Erythroblast (primary cell): Measurements from ENCODE around the gene CDKN1A.
"Not testable (repeated sequence)": the region's sequence is repeated elsewhere in the genome, so short reads cannot be mapped to it uniquely, and the experiment has no call there.

Experiments used
- DNase-seq, 2 experiments: peaks; one replicate each; lab custom pipeline; 2025; lab: John Stamatoyannopoulos, UW
- GATA1 ChIP-seq: IDR thresholded peaks from 2 replicates; pipeline ENCODE4 v1.6.1; 2011; ENCODE audit warnings: low read depth, mild to moderate bottlenecking, control low read depth, low read length, moderate library complexity
- POLR2A ChIP-seq: IDR thresholded peaks from 2 replicates; pipeline ENCODE4 v1.6.1; 2011; ENCODE audit warnings: mild to moderate bottlenecking, low read length

CDKN1A gene

GRCh38 chr6:36703081-36703606, 24.6 kb downstream of the CDKN1A start:
- DNase-seq = no peak

GRCh38 chr6:36703982-36704381, 25.5 kb downstream of the CDKN1A start:
- DNase-seq = no peak
- TF ChIP-seq POLR2A = no peak
- TF ChIP-seq GATA1 = no peak

More at GRCh38 chr6:36703081-36703606, 24.6 kb downstream of the CDKN1A start:
- no peak for TF ChIP-seq GATA1
- TF ChIP-seq POLR2A = no peak

- not testable (repeated sequence) for DNase-seq
These were observed 26.6 kb downstream of the CDKN1A start for GRCh38 chr6:36704961-36705577.

GRCh38 chr6:36706339-36706738, 27.8 kb downstream of the CDKN1A start:
- TF ChIP-seq POLR2A = no peak
- TF ChIP-seq GATA1 = no peak
- DNase-seq = no peak

- TF ChIP-seq GATA1 = no peak
- TF ChIP-seq POLR2A = no peak
- DNase-seq = no peak
These were observed 34.3 kb downstream of the CDKN1A start for GRCh38 chr6:36712816-36713215.

- TF ChIP-seq POLR2A (no peak), GATA1 (no peak)
- DNase-seq = no peak
These were observed 35.3 kb downstream of the CDKN1A start for GRCh38 chr6:36713846-36714245.

- no peak for DNase-seq
- no peak for TF ChIP-seq POLR2A
- TF ChIP-seq GATA1 = no peak
These were observed 36.0 kb downstream of the CDKN1A start for GRCh38 chr6:36714511-36714910.

- TF ChIP-seq POLR2A (no peak), GATA1 (no peak)
These were observed 37.0 kb downstream of the CDKN1A start for GRCh38 chr6:36715469-36715868.

GRCh38 chr6:36716476-36717093, 38.1 kb downstream of the CDKN1A start:
- DNase-seq = no peak
- TF ChIP-seq POLR2A = no peak
- no peak for TF ChIP-seq GATA1

More at GRCh38 chr6:36715469-36715868, 37.0 kb downstream of the CDKN1A start:
- DNase-seq = no peak

- no peak for TF ChIP-seq POLR2A
- TF ChIP-seq GATA1 = no peak
These were observed 38.8 kb downstream of the CDKN1A start for GRCh38 chr6:36717231-36717825.

GRCh38 chr6:36717871-36718540, 39.5 kb downstream of the CDKN1A start:
- TF ChIP-seq POLR2A = no peak
- DNase-seq = no peak

More at GRCh38 chr6:36717231-36717825, 38.8 kb downstream of the CDKN1A start:
- no peak for DNase-seq

- TF ChIP-seq POLR2A (no peak), GATA1 (no peak)
- no peak for DNase-seq
These were observed 40.0 kb downstream of the CDKN1A start for GRCh38 chr6:36718560-36718959.

- no peak for DNase-seq
- no peak for TF ChIP-seq POLR2A
- TF ChIP-seq GATA1 = no peak
These were observed 40.6 kb downstream of the CDKN1A start for GRCh38 chr6:36719126-36719525.
